Measurements from ENCODE around the gene TCP11L1.

TCP11L1 gene

DNA sequence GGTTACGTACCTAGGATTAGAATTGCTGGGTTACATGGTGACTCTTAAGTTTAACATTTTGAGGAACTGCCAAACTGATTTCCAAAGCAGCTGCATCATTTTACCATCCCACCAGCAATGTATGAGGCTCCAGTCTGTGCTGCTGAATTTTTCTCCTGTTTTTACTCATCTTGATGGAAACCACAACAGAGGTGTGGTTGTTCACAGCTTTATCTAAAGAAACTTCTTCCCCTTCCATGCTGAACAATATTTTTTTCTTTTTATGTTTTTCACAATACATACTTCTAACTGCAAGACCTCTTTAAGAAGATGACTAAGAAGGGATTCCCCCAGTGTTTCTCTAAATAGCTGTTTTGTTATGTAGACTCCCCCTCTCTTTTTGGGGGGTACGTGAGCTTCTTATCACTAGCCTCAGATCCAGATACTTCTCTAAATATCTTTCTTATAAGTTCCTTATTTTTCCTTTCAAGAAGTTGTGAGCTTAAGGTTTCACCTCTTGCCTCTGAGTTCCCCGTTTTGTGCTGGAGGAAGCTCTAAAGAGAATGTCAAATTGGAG, 24.0 kb downstream of the TCP11L1 start:
- no peak for DNase-seq (ENCODE audit: low spot score)
- H3K27ac ChIP-seq, result no peak overlapping the region
- ChIA-PET POLR2A (ENCODE audit: low non-redundant PET) (no interaction called here), CTCF (interaction anchor here (0.6 to 0.7 kb wide), 2 partner anchors 14 to 1272 kb away, joined by 3 read pairs; no protein-coding TSS in a partner anchor)
- TF ChIP-seq, protein P1, sequence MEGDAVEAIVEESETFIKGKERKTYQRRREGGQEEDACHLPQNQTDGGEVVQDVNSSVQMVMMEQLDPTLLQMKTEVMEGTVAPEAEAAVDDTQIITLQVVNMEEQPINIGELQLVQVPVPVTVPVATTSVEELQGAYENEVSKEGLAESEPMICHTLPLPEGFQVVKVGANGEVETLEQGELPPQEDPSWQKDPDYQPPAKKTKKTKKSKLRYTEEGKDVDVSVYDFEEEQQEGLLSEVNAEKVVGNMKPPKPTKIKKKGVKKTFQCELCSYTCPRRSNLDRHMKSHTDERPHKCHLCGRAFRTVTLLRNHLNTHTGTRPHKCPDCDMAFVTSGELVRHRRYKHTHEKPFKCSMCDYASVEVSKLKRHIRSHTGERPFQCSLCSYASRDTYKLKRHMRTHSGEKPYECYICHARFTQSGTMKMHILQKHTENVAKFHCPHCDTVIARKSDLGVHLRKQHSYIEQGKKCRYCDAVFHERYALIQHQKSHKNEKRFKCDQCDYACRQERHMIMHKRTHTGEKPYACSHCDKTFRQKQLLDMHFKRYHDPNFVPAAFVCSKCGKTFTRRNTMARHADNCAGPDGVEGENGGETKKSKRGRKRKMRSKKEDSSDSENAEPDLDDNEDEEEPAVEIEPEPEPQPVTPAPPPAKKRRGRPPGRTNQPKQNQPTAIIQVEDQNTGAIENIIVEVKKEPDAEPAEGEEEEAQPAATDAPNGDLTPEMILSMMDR (conservative IDR thresholded peaks at IDR 0.05; ENCODE audit: low read depth), result no peak

DNA sequence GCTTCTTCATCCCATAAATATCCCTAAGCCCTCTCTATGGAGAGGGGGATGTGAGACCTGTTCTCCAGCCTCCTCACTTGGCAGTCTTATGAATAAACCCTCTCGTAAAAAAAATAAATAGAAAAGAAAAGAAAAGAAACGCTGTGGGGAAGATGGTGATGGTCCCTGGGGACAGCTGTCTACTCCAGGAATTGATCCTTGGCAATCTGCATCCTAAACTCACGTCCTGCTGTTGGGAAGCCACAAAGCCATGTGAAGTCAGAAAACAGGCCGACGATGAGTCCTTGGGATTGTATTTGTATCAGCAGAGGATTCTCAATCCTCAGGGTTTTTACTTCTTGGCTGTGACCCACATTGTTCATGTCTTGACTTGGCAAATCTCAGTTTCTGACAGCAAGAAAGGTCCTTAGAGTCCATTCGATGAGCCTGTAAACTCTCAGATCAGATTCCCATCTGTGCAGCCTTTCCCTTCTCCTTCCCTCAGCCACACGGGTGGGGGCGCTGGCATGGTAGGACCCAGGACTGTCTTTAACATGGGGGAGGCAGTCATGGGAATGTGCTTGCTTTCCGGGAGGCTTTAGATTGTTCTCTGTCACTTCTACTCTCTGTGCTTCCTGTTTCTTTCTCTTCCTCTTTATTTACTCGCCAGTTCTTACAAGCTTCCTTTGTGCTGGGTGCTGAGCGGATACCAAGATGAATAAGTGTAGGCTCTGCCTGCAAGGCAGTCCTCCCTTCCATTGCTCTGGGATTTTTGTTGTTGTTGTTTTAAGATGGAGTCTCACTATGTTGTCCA, 24.9 kb downstream of the TCP11L1 start:
- H3K27ac ChIP-seq, result peak overlapping the region; percentile 69
- ChIA-PET CTCF (interaction anchor here (0.6 to 1.8 kb wide), 5 partner anchors 9 to 865 kb away, joined by 3 to 6 read pairs (median 3); partner anchors contain the start of gene TCP11L1), POLR2A (ENCODE audit: low non-redundant PET) (no interaction called here)
- TF ChIP-seq, protein P1 (conservative IDR thresholded peaks at IDR 0.05; ENCODE audit: low read depth), result no peak
- no peak for DNase-seq (ENCODE audit: low spot score)

DNA sequence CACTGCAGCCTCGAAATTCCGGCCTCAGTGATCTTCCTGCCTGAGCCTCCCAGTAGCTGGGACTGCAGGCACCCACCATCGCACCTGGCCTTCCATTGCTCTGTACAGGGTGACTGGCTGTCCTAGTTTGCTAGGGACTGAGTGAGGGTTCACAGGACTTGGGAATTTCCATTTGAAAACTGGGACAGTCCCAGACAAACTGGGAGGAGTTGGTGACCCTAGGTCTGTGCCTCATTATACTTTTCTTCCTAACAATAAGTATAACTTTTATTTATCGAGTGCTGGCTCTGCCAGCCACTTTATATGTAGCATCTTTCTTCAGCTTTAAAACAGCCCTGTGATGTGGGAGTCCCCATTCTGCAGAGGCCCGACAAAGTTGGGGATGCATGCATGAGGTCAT, 25.5 kb downstream of the TCP11L1 start:
- DNase-seq (ENCODE audit: low spot score), result no peak
- POLR2A ChIA-PET (ENCODE audit: low non-redundant PET), result no interaction called here
- CTCF ChIA-PET, result interaction anchor here (0.6 to 1.8 kb wide), 16 partner anchors 7 to 864 kb away, joined by 3 to 18 read pairs (median 4); partner anchors contain the start of gene TCP11L1
- TF ChIP-seq, protein P1 (conservative IDR thresholded peaks at IDR 0.05; ENCODE audit: low read depth), result no peak
- peak overlapping the region; percentile 69 for H3K27ac ChIP-seq

DNA sequence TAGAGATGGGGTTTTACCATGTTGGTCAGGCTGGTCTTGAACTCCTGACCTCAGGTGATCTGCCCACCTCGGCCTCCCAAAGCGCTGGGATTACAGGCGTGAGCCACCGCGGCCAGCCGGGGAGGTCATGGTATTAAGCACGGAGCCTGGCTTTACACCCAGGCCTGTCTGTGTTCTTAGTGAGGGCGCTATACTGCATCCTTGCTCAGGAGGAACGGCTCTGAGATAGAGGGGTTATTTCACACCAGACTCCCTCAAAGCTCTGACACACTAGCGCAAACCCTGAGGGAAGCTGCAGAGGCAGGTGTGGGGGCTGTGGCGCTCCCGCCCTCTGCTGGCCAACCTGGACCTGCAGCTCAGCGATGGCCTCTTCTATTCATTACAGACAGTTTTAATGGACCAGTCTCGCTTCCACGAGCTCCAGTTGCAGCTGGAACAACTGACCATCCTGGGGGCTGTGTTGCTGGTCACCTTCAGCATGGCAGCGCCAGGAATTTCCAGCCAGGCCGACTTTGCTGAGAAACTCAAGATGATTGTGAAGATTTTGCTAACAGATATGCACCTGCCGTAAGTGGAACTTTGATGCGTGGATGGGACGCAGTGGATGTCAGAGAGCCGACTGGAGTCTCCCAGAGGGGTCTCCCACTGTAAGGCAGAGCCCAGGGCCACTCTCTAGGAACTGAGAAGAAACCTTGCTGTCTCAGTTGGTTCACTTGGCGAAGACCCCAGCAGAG, 26.2 kb downstream of the TCP11L1 start:
- H3K27ac ChIP-seq, result peak overlapping the region; percentile 69
- ChIA-PET CTCF (interaction anchor here (0.6 to 1.8 kb wide), 22 partner anchors 8 to 375 kb away, joined by 3 to 18 read pairs (median 3); partner anchors contain the start of genes QSER1 and TCP11L1), POLR2A (ENCODE audit: low non-redundant PET) (no interaction called here)
- DNase-seq (ENCODE audit: low spot score), result peak; percentile 54
- TF ChIP-seq, protein P1 (conservative IDR thresholded peaks at IDR 0.05; ENCODE audit: low read depth), result peak; percentile 94

DNA sequence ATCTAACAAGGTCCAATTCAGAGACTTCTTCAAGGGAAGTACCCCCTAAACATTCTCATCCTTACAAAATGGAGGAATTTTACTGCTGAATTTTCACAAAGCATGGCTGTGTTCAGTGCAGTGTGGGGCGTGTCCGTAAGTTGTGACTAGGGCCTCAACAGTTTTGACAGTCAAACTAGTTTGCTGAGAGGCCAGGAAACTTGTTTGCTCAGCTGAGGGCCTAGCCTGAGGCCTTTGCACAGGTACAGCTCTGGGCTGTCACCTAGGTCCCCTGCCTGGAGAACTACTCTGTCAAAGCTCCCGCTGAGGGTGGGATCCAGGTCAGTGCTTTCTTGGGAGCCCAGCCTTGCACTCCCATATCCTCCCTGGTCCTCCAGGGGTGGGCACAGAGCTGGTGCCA, 27.9 kb downstream of the TCP11L1 start:
- TF ChIP-seq, protein P1 (conservative IDR thresholded peaks at IDR 0.05; ENCODE audit: low read depth), result no peak
- CTCF ChIA-PET, result no interaction called here
- DNase-seq (ENCODE audit: low spot score), result no peak
- POLR2A ChIA-PET (ENCODE audit: low non-redundant PET), result no interaction called here
- H3K27ac ChIP-seq, result no peak overlapping the region
